Activated CD8-positive, alpha-beta T cell treated with anti-CD3 and anti-CD28 coated beads for 36 hours (primary cell): ENCODE measurements around the gene CD34. TPM values are rescaled to one million over a fixed set of nuclear protein-coding genes. Genes with fewer than 3 reads are reported as not detected.
A peak's percentile ranks its signal among the peaks of the same experiment; 100 is the strongest.

Source experiments
- ATAC-seq: fragments of 200-7000 bp; cut with Tn5 transposase; one replicate; pipeline ENCODE4 v1.10.0; 2021; ENCODE audit warnings: mild to moderate bottlenecking, moderate library complexity
- CTCF ChIA-PET: fragments of 350-600 bp; sonication (Branson Sonifier 250); formaldehyde crosslinking; loops from one replicate; lab custom pipeline; 2021; ENCODE audit warnings: antibody characterized with exemption; lab: Charles Lee
- POLR2A ChIA-PET: fragments of 350-600 bp; sonication (Branson Sonifier 250); formaldehyde crosslinking; loops from one replicate; lab custom pipeline; 2021; ENCODE audit warnings: antibody characterized with exemption; lab: Charles Lee
- DNase-seq: peaks from one replicate; pipeline ENCODE4 v3.0.0-alpha.2; 2020
- H3K27ac Mint-ChIP-seq: one replicate; pipeline ENCODE4 v1.8.0; 2021; ENCODE audit warnings: mild to moderate bottlenecking, mixed read lengths
- H3K27me3 Mint-ChIP-seq: one replicate; pipeline ENCODE4 v1.8.0; 2021; ENCODE audit warnings: mixed read lengths
- H3K36me3 Mint-ChIP-seq: one replicate; pipeline ENCODE4 v1.8.0; 2021; ENCODE audit warnings: low read depth, mixed read lengths
- H3K4me1 Mint-ChIP-seq: one replicate; pipeline ENCODE4 v1.8.0; 2021; ENCODE audit warnings: low read depth, mixed read lengths
- H3K4me3 Mint-ChIP-seq: one replicate; pipeline ENCODE4 v1.8.0; 2021; ENCODE audit warnings: mild to moderate bottlenecking, moderate library complexity, mixed read lengths
- H3K9me3 Mint-ChIP-seq: one replicate; pipeline ENCODE4 v1.8.0; 2021; ENCODE audit warnings: mixed read lengths
- intact Hi-C: fragments of 100-400 bp; cut with micrococcal nuclease; formaldehyde crosslinking; loops from one replicate; pipeline ENCODE4 v1.10.0; 2022
- total RNA-seq, 2 experiments: library from RNA; stranded (reverse); gene quantifications; one replicate each; pipeline ENCODE4 v1.2.3, GENCODE V29; 2021
- TF ChIP-seq, protein P1 (sequence below): fragments of 200-600 bp; IDR thresholded peaks from one replicate; pipeline ENCODE4 v1.8.0; 2022; ENCODE audit warnings: antibody characterized with exemption, mild to moderate bottlenecking

Gene CD34
- total RNA-seq, 2 experiments from 2014 or later = 0.04 to 0.05 TPM

DNA sequence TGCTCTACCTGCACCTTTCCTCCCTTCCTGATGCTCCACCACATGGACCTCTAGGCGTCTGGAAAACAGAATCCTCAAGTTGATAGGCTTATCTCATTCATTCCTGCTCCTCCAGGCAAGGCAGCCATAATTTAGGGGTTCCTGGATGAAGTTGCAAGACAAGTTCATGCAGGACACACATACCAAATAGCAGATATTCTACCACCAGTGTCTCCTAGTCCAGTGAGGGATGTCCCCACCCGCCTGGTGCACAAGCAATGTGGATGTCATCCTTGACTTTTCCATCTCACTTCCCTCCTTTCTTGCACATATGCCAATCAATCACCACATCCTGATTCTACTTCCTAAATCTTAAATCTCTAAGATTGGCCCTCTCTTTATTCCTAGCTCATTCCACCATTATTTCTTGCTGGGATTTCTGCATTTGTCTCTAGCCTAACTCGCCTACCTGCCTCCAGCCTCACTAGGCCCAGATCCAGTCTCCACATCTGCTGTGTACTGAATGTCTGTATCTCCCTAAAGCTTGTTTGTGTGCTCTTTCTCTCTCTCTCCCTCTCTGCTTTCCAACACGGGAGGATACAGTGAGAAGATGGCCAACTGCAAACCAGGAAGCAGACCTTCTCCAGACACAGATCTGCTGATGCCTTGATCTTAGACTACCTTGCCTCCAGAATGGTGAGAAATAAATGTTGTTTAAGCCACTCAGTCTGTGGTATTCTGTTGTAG is 40.5 kb downstream of the CD34 start:
- H3K27me3 Mint-ChIP-seq = no peaks in the 10 kb centered on the region
- POLR2A ChIA-PET = interaction anchor here (1.0 to 3.8 kb wide), 5 partner anchors 10 to 64 kb away, joined by 4 to 14 read pairs (median 9); no protein-coding TSS in a partner anchor
- ATAC-seq (no peak), DNase-seq (no peak)
- peak overlapping the region; percentile 86 for H3K27ac Mint-ChIP-seq
- no peaks in the 10 kb centered on the region for H3K9me3 Mint-ChIP-seq
- peaks cover 23% of the 10 kb centered on the region for H3K36me3 Mint-ChIP-seq
- CTCF ChIA-PET = interaction anchor here (0.6 to 19.4 kb wide), 12 partner anchors 8 to 231 kb away, joined by 3 to 387 read pairs (median 19); no protein-coding TSS in a partner anchor
- intact Hi-C loops = loop anchor here (1.0 kb wide), 1 partner anchor 42 kb away; no protein-coding TSS in a partner anchor
- peaks cover 75% of the 10 kb centered on the region for H3K4me1 Mint-ChIP-seq
- peak overlapping the region; percentile 75 for H3K4me3 Mint-ChIP-seq
- TF ChIP-seq, protein P1, sequence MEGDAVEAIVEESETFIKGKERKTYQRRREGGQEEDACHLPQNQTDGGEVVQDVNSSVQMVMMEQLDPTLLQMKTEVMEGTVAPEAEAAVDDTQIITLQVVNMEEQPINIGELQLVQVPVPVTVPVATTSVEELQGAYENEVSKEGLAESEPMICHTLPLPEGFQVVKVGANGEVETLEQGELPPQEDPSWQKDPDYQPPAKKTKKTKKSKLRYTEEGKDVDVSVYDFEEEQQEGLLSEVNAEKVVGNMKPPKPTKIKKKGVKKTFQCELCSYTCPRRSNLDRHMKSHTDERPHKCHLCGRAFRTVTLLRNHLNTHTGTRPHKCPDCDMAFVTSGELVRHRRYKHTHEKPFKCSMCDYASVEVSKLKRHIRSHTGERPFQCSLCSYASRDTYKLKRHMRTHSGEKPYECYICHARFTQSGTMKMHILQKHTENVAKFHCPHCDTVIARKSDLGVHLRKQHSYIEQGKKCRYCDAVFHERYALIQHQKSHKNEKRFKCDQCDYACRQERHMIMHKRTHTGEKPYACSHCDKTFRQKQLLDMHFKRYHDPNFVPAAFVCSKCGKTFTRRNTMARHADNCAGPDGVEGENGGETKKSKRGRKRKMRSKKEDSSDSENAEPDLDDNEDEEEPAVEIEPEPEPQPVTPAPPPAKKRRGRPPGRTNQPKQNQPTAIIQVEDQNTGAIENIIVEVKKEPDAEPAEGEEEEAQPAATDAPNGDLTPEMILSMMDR = no peak

DNA sequence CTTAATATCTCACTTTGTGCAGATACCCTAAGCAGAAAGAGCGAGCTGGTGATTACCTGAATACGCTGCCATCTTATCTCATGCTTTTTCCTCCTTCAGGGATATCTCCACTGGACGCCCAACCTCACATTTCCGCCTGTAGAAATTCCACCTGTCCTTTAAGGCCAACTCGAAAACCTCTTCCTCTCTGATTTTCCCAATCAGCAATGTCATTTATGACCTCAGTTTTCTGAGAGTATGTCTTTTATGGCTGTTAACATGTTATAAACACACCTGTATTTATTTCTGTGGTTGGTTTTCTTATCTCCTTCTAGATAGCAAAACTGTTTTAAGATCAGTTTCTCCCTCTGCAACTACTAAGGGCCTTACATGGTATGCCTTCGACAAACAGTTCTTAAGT is 41.1 kb downstream of the CD34 start:
- ATAC-seq (no peak), DNase-seq (no peak)
- POLR2A ChIA-PET = interaction anchor here (1.0 to 3.8 kb wide), 11 partner anchors 11 to 64 kb away, joined by 3 to 28 read pairs (median 7); no protein-coding TSS in a partner anchor
- Mint-ChIP-seq H3K9me3 (no peaks in the 10 kb centered on the region), H3K4me1 (peaks cover 79% of the 10 kb centered on the region), H3K27me3 (no peaks in the 10 kb centered on the region), H3K36me3 (peaks cover 27% of the 10 kb centered on the region), H3K27ac (peak overlapping the region; percentile 86), H3K4me3 (peak overlapping the region; percentile 75)
- TF ChIP-seq, protein P1 = no peak
- CTCF ChIA-PET = interaction anchor here (0.6 to 19.4 kb wide), 17 partner anchors 8 to 231 kb away, joined by 3 to 387 read pairs (median 17); no protein-coding TSS in a partner anchor
- intact Hi-C loops = no loop called here

- Mint-ChIP-seq H3K27ac (peak overlapping the region; percentile 86), H3K4me1 (peaks cover 84% of the 10 kb centered on the region), H3K4me3 (peak overlapping the region; percentile 91), H3K9me3 (no peaks in the 10 kb centered on the region), H3K27me3 (no peaks in the 10 kb centered on the region), H3K36me3 (peaks cover 31% of the 10 kb centered on the region)
- peak; percentile 52 for ATAC-seq
- ChIA-PET CTCF (interaction anchor here (0.6 to 19.4 kb wide), 28 partner anchors 7 to 116 kb away, joined by 3 to 387 read pairs (median 8); partner anchors contain the start of gene CD34), POLR2A (interaction anchor here (1.0 to 3.8 kb wide), 14 partner anchors 9 to 63 kb away, joined by 3 to 28 read pairs (median 6); no protein-coding TSS in a partner anchor)
- TF ChIP-seq, protein P1 = peak; percentile 81
- DNase-seq = peak; percentile 67
- intact Hi-C loops = no loop called here
These were observed 41.9 kb downstream of the CD34 start for GRCh38 chr1:207868774-207869721.

GRCh38 chr1:207868251-207868773 is 42.6 kb downstream of the CD34 start:
- no peaks in the 10 kb centered on the region for H3K27me3 Mint-ChIP-seq
- ChIA-PET POLR2A (interaction anchor here (0.6 to 3.5 kb wide), 15 partner anchors 10 to 62 kb away, joined by 3 to 28 read pairs (median 5); no protein-coding TSS in a partner anchor), CTCF (interaction anchor here (0.6 to 19.4 kb wide), 27 partner anchors 8 to 115 kb away, joined by 3 to 387 read pairs (median 9); partner anchors contain the start of gene CD34)
- DNase-seq (peak; percentile 64), ATAC-seq (peak; percentile 14)
- H3K27ac Mint-ChIP-seq = peak overlapping the region; percentile 79
- TF ChIP-seq, protein P1 = no peak
- H3K4me3 Mint-ChIP-seq = peak overlapping the region; percentile 91
- intact Hi-C loops = no loop called here
- peaks cover 36% of the 10 kb centered on the region for H3K36me3 Mint-ChIP-seq
- H3K9me3 Mint-ChIP-seq = no peaks in the 10 kb centered on the region
- H3K4me1 Mint-ChIP-seq = peaks cover 83% of the 10 kb centered on the region
